Rectal smooth muscle tissue (tissue), 1 donor: ENCODE data around the gene APIP.
"Not testable (repeated sequence)": the region's sequence is repeated elsewhere in the genome, so short reads cannot be mapped to it uniquely, and the experiment has no call there.

ENCODE experiments used
- H3K27ac ChIP-seq: one replicate; pipeline ENCODE4 v1.7.0; 2013; ENCODE audit warnings: low read depth, low read length, inconsistent platforms
- H3K27me3 ChIP-seq: one replicate; pipeline ENCODE4 v1.7.0; 2013; ENCODE audit warnings: low read length; ENCODE audit not compliant: control insufficient read depth, insufficient read depth
- H3K36me3 ChIP-seq: one replicate; pipeline ENCODE4 v1.7.0; 2013; ENCODE audit warnings: low read length; ENCODE audit not compliant: control insufficient read depth, insufficient read depth
- H3K4me1 ChIP-seq: one replicate; pipeline ENCODE4 v1.7.0; 2013; ENCODE audit warnings: low read length; ENCODE audit not compliant: control insufficient read depth, insufficient read depth
- H3K4me3 ChIP-seq: one replicate; pipeline ENCODE4 v1.7.0; 2013; ENCODE audit warnings: low read length
- H3K9ac ChIP-seq: one replicate; pipeline ENCODE4 v1.7.0; 2013; ENCODE audit warnings: low read length

Gene APIP

GRCh38 chr11:34916843-34917770, 928 bp upstream of the APIP start:
- Histone ChIP-seq H3K36me3 (no peaks in the 10 kb centered on the region), H3K27ac (peak overlapping the region; percentile 96), H3K4me3 (peak overlapping the region; percentile 64), H3K4me1 (peaks cover 9% of the 10 kb centered on the region), H3K9ac (peak overlapping the region; percentile 97), H3K27me3 (no peaks in the 10 kb centered on the region)

DNA sequence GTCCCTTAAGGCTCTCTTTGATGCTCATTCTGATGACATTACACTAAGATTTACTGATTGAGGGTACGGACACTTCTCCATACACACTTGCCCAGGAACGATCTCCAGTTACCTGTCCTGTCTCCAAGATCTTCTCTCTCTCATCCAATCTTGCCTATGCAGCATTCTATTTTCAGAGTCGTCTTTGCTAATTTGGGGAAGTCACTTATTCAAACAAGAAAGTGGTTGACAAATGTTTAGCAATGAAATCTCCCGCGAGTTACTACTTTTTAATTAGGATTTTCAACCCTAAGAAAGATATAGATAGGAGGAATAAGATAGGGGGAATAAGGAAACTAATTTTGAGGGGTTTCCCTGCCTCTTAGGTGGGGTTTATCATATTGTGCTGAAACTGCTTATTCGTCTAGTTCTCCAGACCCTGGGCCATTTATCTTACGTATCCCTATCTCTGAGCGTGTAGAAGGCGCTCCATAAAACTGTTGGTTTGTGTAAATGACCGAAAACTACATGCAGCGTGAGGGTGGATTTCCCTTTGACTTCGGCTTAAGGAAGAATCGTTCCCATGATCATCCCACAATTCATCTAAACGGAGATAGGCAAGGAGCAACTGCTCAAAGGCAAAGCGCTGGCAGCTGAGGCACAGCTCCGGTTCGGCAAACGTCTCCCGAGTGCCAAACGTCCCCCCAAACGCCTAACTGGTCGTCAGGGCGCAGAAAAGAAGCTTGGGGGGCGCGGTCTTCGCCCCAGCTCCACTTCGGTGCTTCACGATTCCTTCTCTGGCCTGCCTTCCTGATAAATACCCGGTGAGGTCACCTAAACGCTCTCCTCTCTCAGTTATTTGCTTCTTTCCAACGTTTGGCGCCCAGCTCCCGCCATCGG, 804 bp downstream of the APIP start:
- H3K36me3 ChIP-seq, result no peaks in the 10 kb centered on the region
- H3K9ac ChIP-seq, result peak overlapping the region; percentile 97
- peak overlapping the region; percentile 96 for H3K27ac ChIP-seq
- H3K4me1 ChIP-seq, result peaks cover 9% of the 10 kb centered on the region
- no peaks in the 10 kb centered on the region for H3K27me3 ChIP-seq
- peak overlapping the region; percentile 99 for H3K4me3 ChIP-seq

DNA sequence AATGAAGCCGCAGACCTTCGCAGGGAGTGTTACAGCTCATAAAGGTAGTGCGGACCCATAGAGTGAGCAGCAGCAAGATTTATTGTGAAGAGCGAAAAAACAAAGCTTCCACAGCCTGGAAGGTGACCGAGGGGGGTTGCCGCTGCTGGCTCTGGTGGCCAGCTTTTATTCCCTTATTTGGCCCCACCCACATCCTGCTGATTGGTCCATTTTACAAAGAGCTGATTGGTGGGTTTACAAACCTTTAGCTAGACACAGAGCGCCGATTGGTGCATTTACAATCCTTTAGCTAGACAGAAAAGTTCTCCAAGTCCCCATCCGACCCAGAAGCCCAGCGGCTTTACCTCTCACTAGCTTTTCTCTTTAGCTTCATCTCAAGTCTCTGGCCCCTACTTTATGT, 2.6 kb downstream of the APIP start:
- not testable (repeated sequence) for H3K4me1 ChIP-seq, H3K36me3 ChIP-seq, H3K9ac ChIP-seq, H3K27me3 ChIP-seq, H3K4me3 ChIP-seq, H3K27ac ChIP-seq

DNA sequence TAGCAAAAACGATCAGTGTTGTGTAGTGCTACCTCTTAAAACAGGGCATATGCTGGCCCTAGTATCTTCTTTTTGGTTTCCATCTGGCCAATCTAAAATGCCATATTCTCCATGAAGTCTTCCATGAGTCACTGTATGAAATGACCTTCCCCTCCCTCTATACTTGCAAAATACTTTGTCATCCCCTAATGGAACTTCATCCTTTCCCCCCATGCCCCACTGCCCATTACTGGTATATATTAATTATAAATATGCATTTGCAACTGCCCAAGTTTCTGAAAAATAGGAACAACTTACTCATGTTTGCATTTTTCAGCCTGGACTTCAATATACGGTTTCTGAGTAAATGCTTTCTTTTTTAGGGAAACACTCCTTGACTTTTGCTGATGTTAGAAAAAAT, 4.5 kb downstream of the APIP start:
- no peaks in the 10 kb centered on the region for H3K27me3 ChIP-seq
- H3K9ac ChIP-seq, result no peak overlapping the region
- peaks cover 2% of the 10 kb centered on the region for H3K4me1 ChIP-seq
- no peak overlapping the region for H3K27ac ChIP-seq
- no peak overlapping the region for H3K4me3 ChIP-seq
- H3K36me3 ChIP-seq, result no peaks in the 10 kb centered on the region

DNA sequence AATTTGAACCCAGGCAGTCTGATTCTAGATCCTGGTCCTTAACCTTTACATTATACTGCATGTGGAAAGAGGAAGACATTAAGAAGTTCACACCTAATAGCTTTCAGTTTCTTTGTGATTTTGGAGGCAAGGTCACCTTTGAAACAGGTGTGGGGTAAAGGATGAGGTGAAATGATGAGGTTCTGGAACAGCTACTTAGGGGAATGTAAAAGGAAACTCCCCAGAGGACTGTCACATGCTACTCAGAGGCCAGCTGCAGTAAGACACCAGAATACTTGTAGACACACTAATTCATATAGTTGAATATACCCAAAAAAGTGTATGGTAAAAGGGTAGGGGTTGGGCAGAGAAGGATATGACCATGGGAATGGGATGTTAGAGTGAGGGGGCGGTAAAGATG, 5.4 kb downstream of the APIP start:
- peaks cover 2% of the 10 kb centered on the region for H3K4me1 ChIP-seq
- H3K27ac ChIP-seq, result no peak overlapping the region

GRCh38 chr11:34909955-34910354, 6.2 kb downstream of the APIP start:
- H3K4me3 ChIP-seq, result no peak overlapping the region
- no peak overlapping the region for H3K9ac ChIP-seq
- no peak overlapping the region for H3K27ac ChIP-seq
- no peaks in the 10 kb centered on the region for H3K27me3 ChIP-seq
- no peaks in the 10 kb centered on the region for H3K36me3 ChIP-seq
- H3K4me1 ChIP-seq, result no peaks in the 10 kb centered on the region

More for the DNA sequence above, 5.4 kb downstream of the APIP start:
- H3K4me3 ChIP-seq, result no peak overlapping the region
- H3K27me3 ChIP-seq, result no peaks in the 10 kb centered on the region
- no peaks in the 10 kb centered on the region for H3K36me3 ChIP-seq
- no peak overlapping the region for H3K9ac ChIP-seq

GRCh38 chr11:34909415-34909814, 6.8 kb downstream of the APIP start:
- no peak overlapping the region for H3K9ac ChIP-seq
- no peaks in the 10 kb centered on the region for H3K27me3 ChIP-seq
- no peak overlapping the region for H3K27ac ChIP-seq
- no peaks in the 10 kb centered on the region for H3K36me3 ChIP-seq
- no peak overlapping the region for H3K4me3 ChIP-seq
- no peaks in the 10 kb centered on the region for H3K4me1 ChIP-seq

DNA sequence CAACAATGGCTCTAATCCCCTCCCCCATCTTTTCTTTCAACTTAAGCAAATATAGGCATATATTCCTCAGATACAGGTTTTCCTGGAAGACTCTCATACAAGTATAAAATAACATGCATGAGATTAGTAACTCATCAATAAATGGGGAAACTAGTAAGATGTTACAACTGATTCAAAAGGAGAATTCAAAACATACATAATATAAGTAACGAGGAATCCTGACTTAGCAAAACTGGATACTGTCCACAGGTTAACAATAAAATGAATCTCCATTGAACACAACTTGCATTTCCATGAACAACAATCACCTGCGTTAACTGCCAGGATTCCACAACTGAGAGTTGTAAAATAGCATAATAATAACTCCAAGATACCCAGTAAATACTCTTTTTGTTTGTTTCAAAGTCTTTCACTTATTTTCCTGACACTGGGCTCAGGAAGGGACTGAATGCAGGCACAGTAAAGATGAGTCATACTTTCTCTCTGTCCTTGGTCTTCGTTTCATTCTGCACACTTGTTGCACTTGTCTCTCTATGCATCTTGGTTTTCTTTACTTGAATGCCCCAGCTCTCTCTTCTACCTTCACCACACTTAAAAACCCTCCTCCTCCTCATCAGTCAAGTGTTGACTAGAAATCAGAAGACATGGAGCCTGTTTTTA, 8.1 kb downstream of the APIP start:
- no peak overlapping the region for H3K27ac ChIP-seq
- no peaks in the 10 kb centered on the region for H3K4me1 ChIP-seq
- H3K27me3 ChIP-seq, result no peaks in the 10 kb centered on the region
- no peak overlapping the region for H3K4me3 ChIP-seq
- H3K9ac ChIP-seq, result no peak overlapping the region
- H3K36me3 ChIP-seq, result no peaks in the 10 kb centered on the region

GRCh38 chr11:34905666-34906065, 10.5 kb downstream of the APIP start:
- Histone ChIP-seq H3K27ac (no peak overlapping the region), H3K9ac (no peak overlapping the region), H3K27me3 (no peaks in the 10 kb centered on the region), H3K4me1 (no peaks in the 10 kb centered on the region), H3K36me3 (no peaks in the 10 kb centered on the region), H3K4me3 (no peak overlapping the region)

- Histone ChIP-seq H3K27ac (no peak overlapping the region), H3K27me3 (no peaks in the 10 kb centered on the region), H3K9ac (no peak overlapping the region), H3K4me3 (no peak overlapping the region), H3K4me1 (no peaks in the 10 kb centered on the region), H3K36me3 (no peaks in the 10 kb centered on the region)
Observed at GRCh38 chr11:34904421-34904955, 11.7 kb downstream of the APIP start.

DNA sequence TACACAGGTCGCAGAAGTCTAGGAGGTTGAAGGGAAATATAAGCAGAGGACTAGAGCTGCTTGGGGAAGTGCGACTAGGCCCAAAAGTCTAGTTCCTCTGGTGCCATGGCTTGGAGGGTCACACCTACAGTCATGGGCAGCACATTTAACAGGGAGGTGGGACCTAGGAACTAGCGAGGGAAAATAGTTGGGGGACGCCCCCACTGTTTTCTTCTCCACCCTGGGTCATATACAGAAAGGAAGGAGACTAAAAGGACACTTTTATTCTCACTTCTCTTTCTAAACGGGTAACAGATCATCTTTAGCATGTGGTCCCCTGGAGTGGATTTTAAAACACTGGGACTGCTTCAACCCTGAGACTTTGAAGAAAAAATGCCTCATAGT, 16.6 kb downstream of the APIP start:
- Histone ChIP-seq H3K27me3 (no peaks in the 10 kb centered on the region), H3K27ac (no peak overlapping the region), H3K9ac (no peak overlapping the region), H3K4me1 (no peaks in the 10 kb centered on the region), H3K4me3 (no peak overlapping the region), H3K36me3 (no peaks in the 10 kb centered on the region)

GRCh38 chr11:34898474-34898873, 17.7 kb downstream of the APIP start:
- Histone ChIP-seq H3K36me3 (no peaks in the 10 kb centered on the region), H3K4me1 (no peaks in the 10 kb centered on the region), H3K4me3 (no peak overlapping the region), H3K27me3 (no peaks in the 10 kb centered on the region), H3K9ac (no peak overlapping the region), H3K27ac (no peak overlapping the region)
